Duodenal mucosa (tissue), 2 donors: ENCODE data around the gene ISG20L2.
A peak's percentile ranks its signal among the peaks of the same experiment; 100 is the strongest.

Source experiments
- H3K27ac ChIP-seq: one replicate; pipeline ENCODE4 v1.7.0; 2013; ENCODE audit warnings: low read depth, low read length
- H3K27me3 ChIP-seq, 2 donors: one replicate each; pipeline ENCODE4 v1.7.0; 2013; ENCODE audit warnings: low read length in 2 of 2, control low read depth in 1 of 2; ENCODE audit not compliant: insufficient read depth in 2 of 2, control insufficient read depth in 1 of 2
- H3K36me3 ChIP-seq, 2 donors: one replicate each; pipeline ENCODE4 v1.7.0; 2013; ENCODE audit warnings: low read length in 2 of 2, control low read depth in 1 of 2; ENCODE audit not compliant: insufficient read depth in 2 of 2, control insufficient read depth in 1 of 2
- H3K4me1 ChIP-seq, 2 donors: one replicate each; pipeline ENCODE4 v1.7.0; 2013; ENCODE audit warnings: low read length in 2 of 2, control low read depth in 1 of 2; ENCODE audit not compliant: insufficient read depth in 2 of 2, control insufficient read depth in 1 of 2
- H3K4me3 ChIP-seq, 2 donors: one replicate each; pipeline ENCODE4 v1.7.0; 2013; ENCODE audit warnings: low read length in 2 of 2, low read depth in 1 of 2
- H3K9ac ChIP-seq, 2 donors: one replicate each; pipeline ENCODE4 v1.7.0; 2013; ENCODE audit warnings: low read length in 2 of 2, low read depth in 1 of 2
- H3K9me3 ChIP-seq, 2 donors: one replicate each; pipeline ENCODE4 v1.7.0; 2013; ENCODE audit warnings: low read length in 2 of 2, control low read depth in 1 of 2; ENCODE audit not compliant: control insufficient read depth in 1 of 2

ISG20L2 gene

GRCh38 chr1:156747742-156748669 lies 19.4 kb upstream of the ISG20L2 start:
- peaks cover 0 to 1% of the 10 kb centered on the region in 2 donors for H3K9me3 ChIP-seq
- peak overlapping the region; percentile 93 to 94 for H3K4me3 ChIP-seq
- H3K27me3 ChIP-seq, result no peaks in the 10 kb centered on the region
- H3K4me1 ChIP-seq, result peaks cover 49 to 60% of the 10 kb centered on the region in 2 donors
- H3K27ac ChIP-seq, result peak overlapping the region; percentile 95
- peak overlapping the region; percentile 85 to 95 for H3K9ac ChIP-seq
- peaks cover 18 to 21% of the 10 kb centered on the region in 2 donors for H3K36me3 ChIP-seq

GRCh38 chr1:156746728-156747631 lies 18.4 kb upstream of the ISG20L2 start:
- H3K36me3 ChIP-seq, result peaks cover 19 to 27% of the 10 kb centered on the region in 2 donors
- H3K9me3 ChIP-seq, result peaks cover 0 to under 1% of the 10 kb centered on the region in 2 donors
- H3K4me3 ChIP-seq, result peak overlapping the region; percentile 93 to 94
- H3K27me3 ChIP-seq, result no peaks in the 10 kb centered on the region
- peak overlapping the region; percentile 98 for H3K27ac ChIP-seq
- H3K4me1 ChIP-seq, result peaks cover 44 to 49% of the 10 kb centered on the region in 2 donors
- peak overlapping the region; percentile 85 to 95 for H3K9ac ChIP-seq

- Histone ChIP-seq H3K36me3 (peaks cover 19 to 27% of the 10 kb centered on the region in 2 donors), H3K27me3 (no peaks in the 10 kb centered on the region), H3K9me3 (no peaks in the 10 kb centered on the region), H3K4me3 (peak overlapping the region; percentile 63 to 69), H3K27ac (peak overlapping the region; percentile 98), H3K9ac (peak overlapping the region; percentile 63 to 95), H3K4me1 (peaks cover 50 to 54% of the 10 kb centered on the region in 2 donors)
Observed at GRCh38 chr1:156746406-156746727, 17.8 kb upstream of the ISG20L2 start.

GRCh38 chr1:156745881-156746280 lies 17.3 kb upstream of the ISG20L2 start:
- H3K4me3 ChIP-seq, result peak overlapping the region in 1 of 2 donors; percentile 69
- no peaks in the 10 kb centered on the region for H3K9me3 ChIP-seq
- H3K36me3 ChIP-seq, result peaks cover 19 to 27% of the 10 kb centered on the region in 2 donors
- peak overlapping the region; percentile 63 to 95 for H3K9ac ChIP-seq
- H3K27me3 ChIP-seq, result no peaks in the 10 kb centered on the region
- H3K4me1 ChIP-seq, result peaks cover 52 to 55% of the 10 kb centered on the region in 2 donors
- H3K27ac ChIP-seq, result no peak overlapping the region

GRCh38 chr1:156744786-156745419 lies 16.3 kb upstream of the ISG20L2 start:
- Histone ChIP-seq H3K36me3 (peaks cover 19 to 27% of the 10 kb centered on the region in 2 donors), H3K9me3 (no peaks in the 10 kb centered on the region), H3K4me3 (no peak overlapping the region), H3K4me1 (peaks cover 54 to 56% of the 10 kb centered on the region in 2 donors), H3K9ac (peak overlapping the region in 1 of 2 donors; percentile 95), H3K27me3 (no peaks in the 10 kb centered on the region), H3K27ac (no peak overlapping the region)

- Histone ChIP-seq H3K4me1 (peaks cover 48 to 56% of the 10 kb centered on the region in 2 donors), H3K36me3 (peaks cover 19 to 27% of the 10 kb centered on the region in 2 donors), H3K27me3 (no peaks in the 10 kb centered on the region), H3K4me3 (no peak overlapping the region), H3K27ac (no peak overlapping the region), H3K9me3 (no peaks in the 10 kb centered on the region), H3K9ac (no peak overlapping the region)
Observed at GRCh38 chr1:156744344-156744743, 15.8 kb upstream of the ISG20L2 start.

- Histone ChIP-seq H3K9ac (no peak overlapping the region), H3K4me1 (peaks cover 41 to 50% of the 10 kb centered on the region in 2 donors), H3K4me3 (no peak overlapping the region), H3K9me3 (no peaks in the 10 kb centered on the region), H3K27ac (no peak overlapping the region), H3K36me3 (peaks cover 19 to 27% of the 10 kb centered on the region in 2 donors), H3K27me3 (no peaks in the 10 kb centered on the region)
Observed at GRCh38 chr1:156743367-156744302, 15.1 kb upstream of the ISG20L2 start.

- H3K27ac ChIP-seq, result no peak overlapping the region
- H3K9ac ChIP-seq, result no peak overlapping the region
- peaks cover 33 to 42% of the 10 kb centered on the region in 2 donors for H3K4me1 ChIP-seq
- H3K4me3 ChIP-seq, result no peak overlapping the region
- no peaks in the 10 kb centered on the region for H3K27me3 ChIP-seq
- peaks cover 19 to 35% of the 10 kb centered on the region in 2 donors for H3K36me3 ChIP-seq
- H3K9me3 ChIP-seq, result no peaks in the 10 kb centered on the region
Observed at GRCh38 chr1:156742801-156743200, 14.2 kb upstream of the ISG20L2 start.

GRCh38 chr1:156742017-156742416 lies 13.5 kb upstream of the ISG20L2 start:
- no peaks in the 10 kb centered on the region for H3K9me3 ChIP-seq
- peaks cover 25 to 43% of the 10 kb centered on the region in 2 donors for H3K36me3 ChIP-seq
- no peak overlapping the region for H3K27ac ChIP-seq
- no peak overlapping the region for H3K4me3 ChIP-seq
- H3K4me1 ChIP-seq, result peaks cover 27 to 35% of the 10 kb centered on the region in 2 donors
- no peak overlapping the region for H3K9ac ChIP-seq
- H3K27me3 ChIP-seq, result no peaks in the 10 kb centered on the region
